Neural crest cell (in vitro differentiated cells): Measurements from ENCODE around the gene MAML3. TPM values are rescaled to one million over a fixed set of nuclear protein-coding genes. Genes with fewer than 3 reads are reported as not detected.

Experiments used
- DNase-seq: peaks from one replicate; pipeline ENCODE4 v3.0.0; 2021; ENCODE audit warnings: low read depth, mixed read lengths, low spot score
- H3K27ac Mint-ChIP-seq: one replicate; pipeline ENCODE4 v1.8.0; 2021; ENCODE audit warnings: mild to moderate bottlenecking, mixed read lengths; ENCODE audit not compliant: unreplicated experiment
- H3K27me3 Mint-ChIP-seq: 2 replicates; pipeline ENCODE4 v1.8.0; 2021; ENCODE audit warnings: low read depth, mild to moderate bottlenecking, mixed read lengths
- H3K36me3 Mint-ChIP-seq: 2 replicates; pipeline ENCODE4 v1.8.0; 2021; ENCODE audit warnings: low read depth, mild to moderate bottlenecking, mixed read lengths
- H3K4me1 Mint-ChIP-seq: 2 replicates; pipeline ENCODE4 v1.8.0; 2021; ENCODE audit warnings: mixed read lengths
- H3K4me3 Mint-ChIP-seq: one replicate; pipeline ENCODE4 v1.8.0; 2021; ENCODE audit warnings: mild to moderate bottlenecking, mixed read lengths
- H3K9me3 Mint-ChIP-seq: 2 replicates; pipeline ENCODE4 v1.8.0; 2021; ENCODE audit warnings: mixed read lengths
- CTCF ChIP-seq: fragments of 200-600 bp; sonication (generic); conservative IDR thresholded peaks from 2 replicates; pipeline ENCODE4 v1.5.0; 2021; ENCODE audit warnings: antibody characterized with exemption, mild to moderate bottlenecking
- total RNA-seq: library from RNA; stranded (reverse); gene quantifications from 2 replicates; pipeline ENCODE4 v1.2.1, GENCODE V29; 2021

Gene MAML3
- total RNA-seq, 1 donor from 2014 or later = 21.8 TPM

GRCh38 chr4:139852612-139853269, 301.2 kb downstream of the MAML3 start:
- H3K9me3 Mint-ChIP-seq = no peaks in the 10 kb centered on the region
- H3K4me1 Mint-ChIP-seq = peaks cover 65% of the 10 kb centered on the region
- H3K27ac Mint-ChIP-seq = no peak overlapping the region

GRCh38 chr4:139851639-139852038, 302.3 kb downstream of the MAML3 start:
- H3K4me1 Mint-ChIP-seq = peaks cover 65% of the 10 kb centered on the region
- TF ChIP-seq CTCF = no peak
- H3K27me3 Mint-ChIP-seq = no peaks in the 10 kb centered on the region
- peak overlapping the region; percentile 10 for H3K27ac Mint-ChIP-seq
- H3K9me3 Mint-ChIP-seq = no peaks in the 10 kb centered on the region
- no peak for DNase-seq
- no peak overlapping the region for H3K4me3 Mint-ChIP-seq
- H3K36me3 Mint-ChIP-seq = no peaks in the 10 kb centered on the region

More at GRCh38 chr4:139852612-139853269, 301.2 kb downstream of the MAML3 start:
- no peak for DNase-seq
- H3K27me3 Mint-ChIP-seq = no peaks in the 10 kb centered on the region
- TF ChIP-seq CTCF = no peak
- no peaks in the 10 kb centered on the region for H3K36me3 Mint-ChIP-seq
- H3K4me3 Mint-ChIP-seq = no peak overlapping the region

- no peak overlapping the region for H3K27ac Mint-ChIP-seq
- H3K36me3 Mint-ChIP-seq = no peaks in the 10 kb centered on the region
- no peak for DNase-seq
- peaks cover 61% of the 10 kb centered on the region for H3K4me1 Mint-ChIP-seq
- H3K4me3 Mint-ChIP-seq = no peak overlapping the region
- TF ChIP-seq CTCF = no peak
- H3K27me3 Mint-ChIP-seq = no peaks in the 10 kb centered on the region
- no peaks in the 10 kb centered on the region for H3K9me3 Mint-ChIP-seq
Measured at GRCh38 chr4:139851133-139851532, 302.9 kb downstream of the MAML3 start.

GRCh38 chr4:139849219-139849618, 304.8 kb downstream of the MAML3 start:
- Mint-ChIP-seq H3K36me3 (no peaks in the 10 kb centered on the region), H3K27ac (peak overlapping the region; percentile 45), H3K9me3 (no peaks in the 10 kb centered on the region), H3K4me3 (peak overlapping the region; percentile 8), H3K27me3 (no peaks in the 10 kb centered on the region), H3K4me1 (peaks cover 56% of the 10 kb centered on the region)
- no peak for DNase-seq
- no peak for TF ChIP-seq CTCF

GRCh38 chr4:139848028-139848427, 306.0 kb downstream of the MAML3 start:
- Mint-ChIP-seq H3K27ac (no peak overlapping the region), H3K4me3 (no peak overlapping the region), H3K9me3 (peaks cover 2% of the 10 kb centered on the region), H3K36me3 (peaks cover 2% of the 10 kb centered on the region), H3K4me1 (peaks cover 54% of the 10 kb centered on the region), H3K27me3 (no peaks in the 10 kb centered on the region)
- TF ChIP-seq CTCF = no peak
- DNase-seq = no peak
